ENCODE results near the gene COQ9.

DNA sequence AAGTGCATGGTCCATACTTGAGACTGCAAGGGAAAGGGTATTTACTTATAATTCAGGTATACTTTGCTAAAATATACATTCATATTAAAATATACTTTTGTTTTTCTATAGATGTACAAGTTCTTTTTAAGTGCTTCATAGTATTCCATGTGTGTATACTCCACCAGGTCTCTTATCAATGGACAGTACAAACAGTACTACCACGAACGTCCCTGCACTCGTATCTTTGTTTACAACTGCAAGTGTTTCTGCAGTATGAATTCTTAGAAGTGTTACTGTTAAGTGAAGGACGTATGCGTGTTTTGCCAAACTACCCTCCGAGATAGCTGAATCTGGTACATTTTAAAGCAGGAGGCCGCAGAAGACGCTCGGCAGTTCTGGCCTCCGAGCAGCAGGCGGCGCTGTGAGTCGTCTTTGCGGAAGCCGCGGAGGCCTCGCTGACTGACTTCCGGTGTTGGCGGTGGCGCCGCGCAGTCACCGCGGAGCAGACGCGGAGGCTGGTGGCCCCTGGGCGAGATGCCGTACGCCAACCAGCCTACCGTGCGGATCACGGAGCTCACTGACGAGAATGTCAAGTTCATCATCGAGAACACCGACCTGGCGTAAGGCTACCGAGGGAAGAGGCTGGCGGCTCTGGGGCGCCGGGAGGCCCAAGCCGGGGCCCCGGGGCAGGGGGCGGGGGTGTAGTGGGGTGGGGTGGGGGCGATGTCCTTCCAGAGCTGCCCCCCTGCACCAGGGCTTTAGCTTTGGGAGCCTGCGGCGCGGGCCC is 15.1 kb downstream of the COQ9 start, which contains the start of gene POLR2C:
- TF ChIP-seq POLR2AphosphoS5 (IDR thresholded peaks at IDR 0.05) (peak; percentile 98 to 99), POLR2A (IDR thresholded peaks at IDR 0.05) (peak; percentile 59 to 95 (median 74))
- TF ChIP-seq, protein P1, sequence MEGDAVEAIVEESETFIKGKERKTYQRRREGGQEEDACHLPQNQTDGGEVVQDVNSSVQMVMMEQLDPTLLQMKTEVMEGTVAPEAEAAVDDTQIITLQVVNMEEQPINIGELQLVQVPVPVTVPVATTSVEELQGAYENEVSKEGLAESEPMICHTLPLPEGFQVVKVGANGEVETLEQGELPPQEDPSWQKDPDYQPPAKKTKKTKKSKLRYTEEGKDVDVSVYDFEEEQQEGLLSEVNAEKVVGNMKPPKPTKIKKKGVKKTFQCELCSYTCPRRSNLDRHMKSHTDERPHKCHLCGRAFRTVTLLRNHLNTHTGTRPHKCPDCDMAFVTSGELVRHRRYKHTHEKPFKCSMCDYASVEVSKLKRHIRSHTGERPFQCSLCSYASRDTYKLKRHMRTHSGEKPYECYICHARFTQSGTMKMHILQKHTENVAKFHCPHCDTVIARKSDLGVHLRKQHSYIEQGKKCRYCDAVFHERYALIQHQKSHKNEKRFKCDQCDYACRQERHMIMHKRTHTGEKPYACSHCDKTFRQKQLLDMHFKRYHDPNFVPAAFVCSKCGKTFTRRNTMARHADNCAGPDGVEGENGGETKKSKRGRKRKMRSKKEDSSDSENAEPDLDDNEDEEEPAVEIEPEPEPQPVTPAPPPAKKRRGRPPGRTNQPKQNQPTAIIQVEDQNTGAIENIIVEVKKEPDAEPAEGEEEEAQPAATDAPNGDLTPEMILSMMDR (IDR thresholded peaks at IDR 0.05) = peak; percentile 96 to 99 (median 98)
